ENCODE results near the gene MAST2. TPM values are rescaled to one million over a fixed set of nuclear protein-coding genes. Genes with fewer than 3 reads are reported as not detected.

Gene MAST2
- total RNA-seq, 1 donor from 2014 or later = 61.0 TPM

DNA sequence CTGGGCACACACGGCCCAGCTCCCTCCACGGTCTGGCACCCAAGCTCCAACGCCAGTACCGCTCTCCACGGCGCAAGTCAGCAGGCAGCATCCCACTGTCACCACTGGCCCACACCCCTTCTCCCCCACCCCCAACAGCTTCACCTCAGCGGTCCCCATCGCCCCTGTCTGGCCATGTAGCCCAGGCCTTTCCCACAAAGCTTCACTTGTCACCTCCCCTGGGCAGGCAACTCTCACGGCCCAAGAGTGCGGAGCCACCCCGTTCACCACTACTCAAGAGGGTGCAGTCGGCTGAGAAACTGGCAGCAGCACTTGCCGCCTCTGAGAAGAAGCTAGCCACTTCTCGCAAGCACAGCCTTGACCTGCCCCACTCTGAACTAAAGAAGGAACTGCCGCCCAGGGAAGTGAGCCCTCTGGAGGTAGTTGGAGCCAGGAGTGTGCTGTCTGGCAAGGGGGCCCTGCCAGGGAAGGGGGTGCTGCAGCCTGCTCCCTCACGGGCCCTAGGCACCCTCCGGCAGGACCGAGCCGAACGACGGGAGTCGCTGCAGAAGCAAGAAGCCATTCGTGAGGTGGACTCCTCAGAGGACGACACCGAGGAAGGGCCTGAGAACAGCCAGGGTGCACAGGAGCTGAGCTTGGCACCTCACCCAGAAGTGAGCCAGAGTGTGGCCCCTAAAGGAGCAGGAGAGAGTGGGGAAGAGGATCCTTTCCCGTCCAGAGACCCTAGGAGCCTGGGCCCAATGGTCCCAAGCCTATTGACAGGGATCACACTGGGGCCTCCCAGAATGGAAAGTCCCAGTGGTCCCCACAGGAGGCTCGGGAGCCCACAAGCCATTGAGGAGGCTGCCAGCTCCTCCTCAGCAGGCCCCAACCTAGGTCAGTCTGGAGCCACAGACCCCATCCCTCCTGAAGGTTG is 231.4 kb downstream of the MAST2 start:
- Histone ChIP-seq H3K36me3 (peaks cover 17 to 26% of the 10 kb centered on the region in 2 donors), H3K27me3 (no peaks in the 10 kb centered on the region), H3K27ac (no peak overlapping the region), H3K9me3 (no peaks in the 10 kb centered on the region), H3K4me3 (no peak overlapping the region), H3K4me1 (no peaks in the 10 kb centered on the region)
- intact Hi-C loops (cut with DNase I) = loop anchor here (10.0 kb wide), 1 partner anchor 310 kb away; the partner anchor contains the start of gene NSUN4
- TF ChIP-seq, protein P1, sequence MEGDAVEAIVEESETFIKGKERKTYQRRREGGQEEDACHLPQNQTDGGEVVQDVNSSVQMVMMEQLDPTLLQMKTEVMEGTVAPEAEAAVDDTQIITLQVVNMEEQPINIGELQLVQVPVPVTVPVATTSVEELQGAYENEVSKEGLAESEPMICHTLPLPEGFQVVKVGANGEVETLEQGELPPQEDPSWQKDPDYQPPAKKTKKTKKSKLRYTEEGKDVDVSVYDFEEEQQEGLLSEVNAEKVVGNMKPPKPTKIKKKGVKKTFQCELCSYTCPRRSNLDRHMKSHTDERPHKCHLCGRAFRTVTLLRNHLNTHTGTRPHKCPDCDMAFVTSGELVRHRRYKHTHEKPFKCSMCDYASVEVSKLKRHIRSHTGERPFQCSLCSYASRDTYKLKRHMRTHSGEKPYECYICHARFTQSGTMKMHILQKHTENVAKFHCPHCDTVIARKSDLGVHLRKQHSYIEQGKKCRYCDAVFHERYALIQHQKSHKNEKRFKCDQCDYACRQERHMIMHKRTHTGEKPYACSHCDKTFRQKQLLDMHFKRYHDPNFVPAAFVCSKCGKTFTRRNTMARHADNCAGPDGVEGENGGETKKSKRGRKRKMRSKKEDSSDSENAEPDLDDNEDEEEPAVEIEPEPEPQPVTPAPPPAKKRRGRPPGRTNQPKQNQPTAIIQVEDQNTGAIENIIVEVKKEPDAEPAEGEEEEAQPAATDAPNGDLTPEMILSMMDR (IDR thresholded peaks at IDR 0.05) = no peak
- DNase-seq (ENCODE audit: low spot score in 2 of 2) = no peak

GRCh38 chr1:46036894-46037839 is 233.8 kb downstream of the MAST2 start:
- TF ChIP-seq, protein P1 (IDR thresholded peaks at IDR 0.05) = peak; percentile 96 to 97 (median 96)
- H3K36me3 ChIP-seq = peaks cover 3 to 5% of the 10 kb centered on the region in 2 donors
- intact Hi-C loops (cut with DNase I) = loop anchor here (1.0 to 10.0 kb wide), 4 partner anchors 98 to 308 kb away; partner anchors contain the start of gene NSUN4
- H3K4me3 ChIP-seq = no peak overlapping the region
- no peaks in the 10 kb centered on the region for H3K27me3 ChIP-seq
- no peak overlapping the region for H3K27ac ChIP-seq
- no peaks in the 10 kb centered on the region for H3K9me3 ChIP-seq
- peak; percentile 33 to 93 for DNase-seq (ENCODE audit: low spot score in 2 of 2)
- no peaks in the 10 kb centered on the region for H3K4me1 ChIP-seq

DNA sequence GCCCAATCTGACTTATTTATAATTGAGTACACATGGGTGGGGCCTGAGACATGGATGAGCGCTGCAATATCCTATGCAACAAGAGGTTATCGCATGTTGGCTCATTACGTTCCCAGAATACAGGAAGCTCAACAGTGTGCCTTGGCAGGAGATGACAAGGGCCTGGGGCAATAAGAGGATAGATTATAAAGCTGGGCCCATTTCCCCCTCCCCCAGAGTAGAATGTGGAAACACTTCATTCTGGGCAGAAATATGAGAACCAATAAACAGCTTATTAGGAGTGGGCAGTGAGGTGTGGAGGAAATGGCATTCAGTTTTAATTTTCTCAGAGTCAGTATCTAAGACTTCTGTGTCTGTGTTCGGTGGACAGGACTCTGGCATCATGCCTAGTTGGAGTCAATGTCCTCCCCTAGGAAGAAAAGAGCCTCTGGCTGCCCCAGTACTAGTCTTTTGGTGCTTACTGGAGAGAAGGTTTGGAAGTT is 236.2 kb downstream of the MAST2 start:
- Histone ChIP-seq H3K4me1 (no peaks in the 10 kb centered on the region), H3K9me3 (no peaks in the 10 kb centered on the region), H3K27ac (no peak overlapping the region), H3K4me3 (no peak overlapping the region), H3K36me3 (peaks cover 0 to 8% of the 10 kb centered on the region in 2 donors), H3K27me3 (no peaks in the 10 kb centered on the region)
- TF ChIP-seq, protein P1 (IDR thresholded peaks at IDR 0.05) = no peak
- no peak for DNase-seq (ENCODE audit: low spot score in 2 of 2)
- intact Hi-C loops (cut with DNase I) = loop anchor here (10.0 kb wide), 1 partner anchor 305 kb away; the partner anchor contains the start of gene NSUN4

- Histone ChIP-seq H3K36me3 (peaks cover 0 to 8% of the 10 kb centered on the region in 2 donors), H3K4me1 (no peaks in the 10 kb centered on the region), H3K27me3 (no peaks in the 10 kb centered on the region), H3K4me3 (no peak overlapping the region), H3K27ac (no peak overlapping the region), H3K9me3 (no peaks in the 10 kb centered on the region)
- DNase-seq (ENCODE audit: low spot score in 2 of 2) = no peak
- TF ChIP-seq, protein P1 (IDR thresholded peaks at IDR 0.05) = no peak
- intact Hi-C loops (cut with DNase I) = no loop called here
These were observed 238.1 kb downstream of the MAST2 start for GRCh38 chr1:46041551-46041950.

GRCh38 chr1:46041974-46042373 is 238.6 kb downstream of the MAST2 start:
- DNase-seq (ENCODE audit: low spot score in 2 of 2) = no peak
- H3K27ac ChIP-seq = no peak overlapping the region

More at GRCh38 chr1:46041974-46042373, 238.6 kb downstream of the MAST2 start:
- Histone ChIP-seq H3K36me3 (peaks cover 0 to 8% of the 10 kb centered on the region in 2 donors), H3K4me1 (no peaks in the 10 kb centered on the region), H3K4me3 (no peak overlapping the region), H3K9me3 (no peaks in the 10 kb centered on the region), H3K27me3 (no peaks in the 10 kb centered on the region)
- TF ChIP-seq, protein P1 (IDR thresholded peaks at IDR 0.05) = no peak
- intact Hi-C loops (cut with DNase I) = no loop called here
